Activated CD8-positive, alpha-beta memory T cell treated with anti-CD3 and anti-CD28 coated beads for 4 hours (primary cell): Measurements from ENCODE around the gene GPR139.

ENCODE experiments used
- DNase-seq, 2 donors: peaks; one replicate each; pipeline ENCODE4 v3.0.0-alpha.2; 2020; ENCODE audit warnings: low read depth in 2 of 2

Gene GPR139

DNA sequence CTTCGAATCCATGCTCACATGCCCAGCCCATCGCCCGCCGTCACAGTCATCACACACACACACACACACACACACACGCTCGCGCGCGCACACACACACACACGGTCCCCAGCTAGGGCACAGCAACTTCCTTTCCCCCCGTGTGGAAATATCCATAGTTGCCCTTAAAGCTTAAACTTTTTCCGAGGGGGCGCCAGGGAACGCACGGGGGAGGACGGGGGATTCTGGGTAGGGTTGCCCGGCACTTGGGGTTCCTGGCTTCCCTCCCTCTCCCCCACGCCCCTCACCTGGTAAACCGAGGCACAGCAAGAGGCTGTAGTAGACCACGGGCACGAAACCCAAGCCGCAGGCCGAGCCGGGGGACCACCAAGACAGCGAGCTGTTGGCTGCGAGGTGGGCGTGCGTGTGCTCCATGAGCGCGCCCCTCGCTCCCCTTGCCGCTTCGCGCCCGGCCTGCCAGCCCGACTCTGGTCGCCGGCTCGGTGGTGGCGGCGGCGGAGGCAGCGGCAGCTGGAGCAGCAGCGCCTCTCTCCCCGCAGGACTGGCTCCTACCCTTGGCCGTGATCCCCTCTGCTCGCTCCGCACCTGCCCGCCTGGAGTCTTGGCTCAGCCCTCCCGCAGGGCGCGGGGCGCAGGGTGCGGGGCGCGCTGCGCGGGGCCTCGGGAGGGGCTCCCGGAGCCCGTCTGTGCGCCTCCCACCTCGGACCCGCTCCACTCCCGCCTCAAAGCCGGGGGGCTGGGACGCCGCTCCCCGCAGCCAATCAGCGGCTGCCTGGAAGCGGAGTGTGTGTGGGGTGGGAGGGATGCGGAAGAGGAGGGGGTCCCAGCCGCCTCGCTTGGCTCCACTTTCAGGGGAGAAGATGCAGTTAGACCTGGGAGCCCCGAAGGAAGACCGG is at the start of gene GPR139:
TSS of gene GPR139 (minus strand) at position 688 of the 896 bp plus-strand sequence. CDS start at position 414, 274 bp downstream.
- no peak for DNase-seq

GRCh38 chr16:20122011-20122410 is 48.3 kb upstream of the GPR139 start:
- DNase-seq = no peak

GRCh38 chr16:20114356-20114755 is 40.7 kb upstream of the GPR139 start:
- no peak for DNase-seq

DNA sequence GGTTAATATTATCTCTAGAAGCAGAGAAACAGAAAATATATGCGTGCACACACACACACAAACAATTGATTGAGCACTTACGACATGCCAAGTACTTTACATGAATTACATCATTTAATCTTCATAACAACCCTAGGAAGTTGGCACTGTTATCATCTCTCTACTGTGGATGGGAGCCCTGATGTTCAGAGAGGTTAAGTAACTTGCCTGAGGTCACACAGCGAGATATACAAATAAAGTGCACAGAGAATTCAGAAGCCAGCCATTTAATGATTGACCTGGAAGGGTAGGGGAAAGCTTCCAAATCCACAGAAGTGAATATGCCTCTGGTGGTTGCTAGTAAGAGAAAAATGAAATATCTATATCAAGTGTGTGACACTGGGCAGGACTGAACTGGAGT is 37.5 kb upstream of the GPR139 start:
- no peak for DNase-seq

GRCh38 chr16:20107083-20107482 is 33.4 kb upstream of the GPR139 start:
- no peak for DNase-seq

DNA sequence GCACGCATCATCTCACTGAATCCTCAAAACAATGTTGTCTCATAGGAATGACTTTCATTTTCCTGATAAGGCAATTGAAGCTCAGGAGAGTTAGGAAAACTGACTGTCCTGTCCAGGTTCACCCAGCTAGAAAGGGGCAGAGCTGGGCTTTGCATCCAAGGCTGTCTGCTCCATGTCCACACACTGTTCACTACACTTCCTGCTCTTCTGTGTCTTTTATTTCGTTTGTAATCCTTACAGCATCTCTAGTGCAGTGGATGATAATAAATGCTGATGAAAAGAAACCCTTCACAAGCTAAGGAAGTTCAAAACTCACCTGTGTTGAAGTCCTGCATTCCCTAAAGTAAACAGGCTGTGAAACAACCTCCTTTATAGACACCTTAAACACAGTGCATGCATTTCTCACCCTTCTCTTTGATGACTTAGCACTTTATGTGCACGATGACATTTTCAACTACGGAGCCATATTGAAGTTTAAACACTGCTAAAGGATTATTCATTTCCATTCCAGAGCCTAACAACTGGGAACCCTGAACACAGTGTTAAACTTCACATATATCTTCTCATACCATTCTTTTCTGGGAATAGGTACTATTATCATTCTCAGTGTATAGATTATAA is 31.0 kb upstream of the GPR139 start:
- no peak for DNase-seq

DNA sequence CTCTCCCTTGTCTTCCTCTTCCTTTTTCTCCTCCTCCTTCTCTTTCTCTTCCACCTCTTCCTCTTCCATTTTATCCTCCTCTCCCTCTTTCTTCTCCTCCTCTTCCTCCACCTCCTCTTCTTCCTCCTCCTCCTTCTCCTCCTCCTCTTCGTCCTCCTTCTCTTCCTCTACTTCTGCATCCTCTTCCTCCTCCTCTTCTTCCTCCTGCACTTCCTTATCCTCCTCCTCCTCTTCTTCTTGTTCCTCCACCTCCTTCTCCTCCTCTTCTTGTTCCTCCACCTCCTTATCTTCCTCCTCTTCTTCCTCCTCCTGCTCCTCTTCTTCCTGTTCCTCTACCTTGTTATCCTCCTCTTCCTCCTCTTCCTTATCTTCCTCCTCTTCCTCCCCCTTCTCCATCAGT is 28.8 kb upstream of the GPR139 start:
- no peak for DNase-seq

- no peak for DNase-seq
These were observed 28.3 kb upstream of the GPR139 start for GRCh38 chr16:20102021-20102420.

- DNase-seq = no peak
These were observed 25.7 kb upstream of the GPR139 start for GRCh38 chr16:20099375-20099774.

DNA sequence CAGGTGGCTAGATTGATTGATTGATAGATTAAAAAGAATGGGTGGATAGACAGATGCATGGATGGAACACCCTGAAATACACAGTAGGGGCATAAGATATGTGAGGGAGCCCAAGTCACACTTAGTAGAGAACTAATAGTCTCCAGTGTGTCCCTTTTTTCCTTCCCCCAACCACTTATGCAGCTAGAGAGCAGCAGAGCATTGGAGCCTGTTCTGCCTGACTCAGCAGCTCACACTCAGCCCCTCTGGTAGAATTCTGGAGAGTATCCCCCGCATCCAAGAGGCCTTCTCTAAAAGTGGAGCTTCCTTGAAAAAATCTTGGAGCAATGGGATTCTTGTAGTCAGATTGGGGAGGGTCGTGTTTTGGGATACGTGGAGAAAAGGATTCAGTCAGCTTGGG is 20.5 kb upstream of the GPR139 start:
- DNase-seq = no peak

DNA sequence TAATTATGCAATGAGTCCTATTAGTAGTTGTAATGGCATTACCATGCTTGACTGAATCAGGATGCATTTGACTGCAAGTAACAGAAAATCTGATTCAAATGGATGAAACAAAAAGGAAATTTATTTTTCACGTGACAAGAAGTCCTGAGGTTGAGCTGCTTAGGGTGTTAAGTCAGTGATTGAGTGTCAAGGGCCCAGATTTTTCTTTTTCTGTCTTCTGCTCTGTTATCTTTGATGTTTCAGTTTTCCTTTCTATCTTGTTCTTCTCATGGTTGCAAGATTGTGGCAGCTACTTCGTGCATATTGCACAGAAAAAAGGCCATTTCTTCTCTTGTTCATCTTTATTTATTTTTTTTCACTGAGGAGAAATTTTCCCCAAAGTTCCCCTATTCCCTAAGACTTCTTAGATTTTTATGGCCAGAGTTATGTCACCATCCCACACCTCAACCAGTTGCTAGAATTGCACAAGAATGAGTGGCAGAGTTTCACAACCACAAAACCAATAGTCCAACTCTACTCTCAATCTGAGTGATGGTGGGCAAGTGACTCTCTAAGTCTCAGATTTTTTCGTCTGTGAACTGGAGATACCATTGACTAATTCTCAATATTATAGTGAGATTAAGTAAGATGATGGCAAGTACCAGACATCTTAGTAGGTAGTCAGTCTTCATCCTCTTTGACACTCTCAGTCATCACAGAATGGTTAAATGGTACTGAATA is 15.7 kb upstream of the GPR139 start:
- DNase-seq = no peak

GRCh38 chr16:20084624-20085226 is 11.0 kb upstream of the GPR139 start:
- DNase-seq = no peak

DNA sequence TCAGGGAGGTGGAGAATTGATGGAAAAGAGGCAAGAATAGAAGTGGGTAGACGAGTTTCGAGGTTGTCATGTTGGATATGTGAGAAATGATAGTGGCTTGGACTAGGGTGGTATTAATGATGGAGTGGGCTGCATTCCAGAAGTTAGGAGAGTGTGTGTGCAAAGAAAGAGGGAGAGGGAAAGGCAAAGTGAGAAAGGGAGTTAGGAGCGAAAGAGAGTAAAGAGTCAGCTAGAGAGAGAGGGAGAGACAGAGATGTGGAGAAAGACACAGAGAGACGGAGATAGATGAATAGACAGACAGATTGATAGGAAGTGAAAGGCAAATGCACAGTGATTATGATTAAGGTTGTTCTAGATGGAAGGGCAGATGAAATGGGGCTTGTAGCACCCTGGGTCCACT is 5.4 kb upstream of the GPR139 start:
- no peak for DNase-seq

DNA sequence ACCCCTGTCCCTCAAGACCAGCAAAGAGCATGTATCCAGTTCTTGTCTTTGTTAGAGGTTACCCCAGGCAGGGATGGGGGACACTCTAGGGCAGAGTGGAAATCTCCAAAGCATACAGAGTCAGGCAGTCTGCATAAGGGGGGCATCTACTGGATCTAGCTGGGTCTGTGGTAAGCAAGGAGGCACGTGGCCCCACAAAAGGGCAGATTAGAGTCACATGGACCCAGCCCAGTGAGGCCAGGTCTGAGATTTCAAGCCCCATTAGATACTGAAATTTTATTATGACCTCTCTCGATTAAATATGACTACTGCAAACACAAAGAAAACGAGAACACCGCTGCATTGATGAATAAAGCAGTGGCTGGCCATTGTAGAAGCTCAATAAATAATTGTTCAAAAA is 1.6 kb upstream of the GPR139 start:
- DNase-seq = no peak

DNA sequence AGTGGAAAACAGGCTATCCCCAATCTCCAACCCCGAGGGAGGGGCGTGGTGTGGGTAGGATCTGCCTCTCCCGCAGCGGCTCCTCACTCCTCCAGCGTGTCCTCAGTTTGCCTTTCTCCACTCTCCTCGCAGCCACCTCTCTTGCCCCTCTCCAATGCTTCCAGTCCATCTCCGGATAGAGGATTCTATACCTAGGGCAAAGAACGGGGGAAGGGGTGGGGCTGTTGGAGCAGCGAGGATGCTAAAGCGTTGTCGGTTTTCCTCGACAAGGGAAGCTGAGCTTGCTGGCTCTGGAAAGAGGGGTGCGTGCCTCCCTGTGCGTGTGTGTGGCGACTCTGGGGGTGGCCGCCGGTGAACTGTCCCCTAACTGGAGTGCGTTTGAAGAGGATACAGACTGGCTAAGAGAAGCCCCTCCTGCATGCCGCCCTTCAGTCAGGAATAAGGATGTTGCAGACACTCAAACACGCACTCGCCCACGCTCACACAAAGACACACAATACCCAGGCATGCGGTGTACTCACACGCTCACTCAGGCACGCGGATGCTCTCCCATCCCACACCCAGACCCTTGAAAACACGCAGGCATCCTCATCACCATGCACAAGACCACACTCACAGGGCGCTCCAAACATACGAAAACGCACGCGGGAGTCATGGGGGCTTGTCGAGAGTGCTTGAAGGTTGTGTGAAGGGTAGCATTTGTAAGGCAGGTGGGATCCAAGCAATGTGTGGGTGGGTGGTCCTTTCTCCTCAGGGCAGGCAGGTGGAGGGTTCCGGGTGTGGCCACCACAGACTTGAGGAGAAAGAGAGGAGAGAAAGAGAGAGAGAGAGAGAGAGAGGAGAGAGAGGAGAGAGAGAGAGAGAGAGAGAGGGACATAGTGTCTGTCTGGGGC is 655 bp upstream of the GPR139 start:
- no peak for DNase-seq

GRCh38 chr16:20072874-20073202 is 852 bp downstream of the GPR139 start:
- no peak for DNase-seq

DNA sequence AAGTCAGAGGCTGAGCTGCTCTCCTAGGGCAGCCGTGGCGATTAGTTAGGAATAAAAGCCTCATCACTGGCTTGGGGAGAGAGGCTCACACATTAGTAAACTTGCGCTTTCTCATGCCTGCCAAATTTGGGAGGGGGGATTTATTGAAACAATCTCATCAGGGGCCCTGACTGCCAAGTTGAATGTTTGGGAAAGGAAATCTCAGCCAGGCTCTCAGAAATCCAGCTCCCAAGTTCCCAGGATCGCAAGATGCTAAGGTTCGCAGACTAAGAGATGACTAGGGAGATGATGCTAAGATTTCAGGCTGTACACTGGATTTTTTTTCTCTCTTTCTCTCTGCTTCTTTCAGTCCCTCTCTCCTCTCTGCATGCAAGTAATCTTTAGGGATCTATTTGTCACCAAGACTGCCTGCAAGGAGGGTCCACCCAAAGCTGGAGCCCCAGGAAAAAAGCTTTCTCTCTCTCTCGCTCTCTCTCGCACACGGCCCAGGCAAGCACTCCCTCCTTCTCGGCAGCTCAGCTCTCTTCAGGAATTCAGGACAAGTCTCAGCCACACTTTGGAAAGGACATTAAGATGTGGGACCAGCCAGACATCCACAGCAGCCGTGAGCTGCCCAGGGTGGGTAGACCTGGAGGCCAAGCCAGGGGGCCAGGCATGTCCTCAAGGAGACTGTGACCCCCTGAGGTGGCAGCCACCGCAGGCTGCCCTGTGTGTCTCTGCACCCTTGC is 1.4 kb downstream of the GPR139 start:
- no peak for DNase-seq

GRCh38 chr16:20064931-20065330 is 8.8 kb downstream of the GPR139 start:
- DNase-seq = no peak

- no peak for DNase-seq
These were observed 9.2 kb downstream of the GPR139 start for GRCh38 chr16:20064520-20064919.

- no peak for DNase-seq
These were observed 12.6 kb downstream of the GPR139 start for GRCh38 chr16:20061132-20061531.

GRCh38 chr16:20056436-20056835 is 17.3 kb downstream of the GPR139 start:
- no peak for DNase-seq
